ENCODE results near the gene OTOGL.
"Not testable (repeated sequence)": the region's sequence is repeated elsewhere in the genome, so short reads cannot be mapped to it uniquely, and the experiment has no call there.

Gene OTOGL

DNA sequence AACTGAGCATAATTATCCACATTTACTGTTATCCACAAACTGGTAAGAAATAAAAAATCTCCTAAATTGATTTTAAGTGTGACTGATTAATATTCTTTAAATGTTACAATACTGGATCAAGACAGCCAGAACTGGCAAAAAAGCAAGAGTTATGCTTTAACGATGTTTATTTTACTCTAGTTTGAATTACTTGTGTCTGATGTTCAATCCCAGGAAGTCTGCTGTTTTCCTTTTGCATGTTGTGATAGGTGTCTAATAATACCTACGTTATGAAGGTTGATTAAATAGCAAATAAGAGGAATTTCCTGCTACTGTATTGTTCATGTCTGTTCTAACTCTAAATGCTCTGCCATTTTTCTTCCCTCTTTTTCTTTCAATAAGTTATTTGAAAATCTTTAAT, 34.4 kb upstream of the OTOGL start:
- no peaks in the 10 kb centered on the region for H3K9me3 ChIP-seq (ENCODE audit: severe bottlenecking)
- H3K36me3 ChIP-seq (ENCODE audit: low read depth), result no peaks in the 10 kb centered on the region
- H3K27me3 ChIP-seq (ENCODE audit: insufficient read depth, poor library complexity, severe bottlenecking), result no peaks in the 10 kb centered on the region
- H3K4me1 ChIP-seq (ENCODE audit: insufficient read depth, poor library complexity, severe bottlenecking), result no peaks in the 10 kb centered on the region
- no peak overlapping the region for H3K27ac ChIP-seq (ENCODE audit: poor library complexity, severe bottlenecking)
- ATAC-seq (ENCODE audit: low read depth) (no peak), DNase-seq (ENCODE audit: low spot score) (no peak)
- no peak for TF ChIP-seq CTCF (IDR thresholded peaks at IDR 0.05; ENCODE audit: poor library complexity, severe bottlenecking)
- no peak overlapping the region for H3K4me3 ChIP-seq (ENCODE audit: severe bottlenecking)

GRCh38 chr12:80068173-80068572, 31.2 kb upstream of the OTOGL start:
- Histone ChIP-seq H3K9me3 (ENCODE audit: severe bottlenecking) (no peaks in the 10 kb centered on the region), H3K27ac (ENCODE audit: poor library complexity, severe bottlenecking) (no peak overlapping the region)
- DNase-seq (ENCODE audit: low spot score), result no peak

DNA sequence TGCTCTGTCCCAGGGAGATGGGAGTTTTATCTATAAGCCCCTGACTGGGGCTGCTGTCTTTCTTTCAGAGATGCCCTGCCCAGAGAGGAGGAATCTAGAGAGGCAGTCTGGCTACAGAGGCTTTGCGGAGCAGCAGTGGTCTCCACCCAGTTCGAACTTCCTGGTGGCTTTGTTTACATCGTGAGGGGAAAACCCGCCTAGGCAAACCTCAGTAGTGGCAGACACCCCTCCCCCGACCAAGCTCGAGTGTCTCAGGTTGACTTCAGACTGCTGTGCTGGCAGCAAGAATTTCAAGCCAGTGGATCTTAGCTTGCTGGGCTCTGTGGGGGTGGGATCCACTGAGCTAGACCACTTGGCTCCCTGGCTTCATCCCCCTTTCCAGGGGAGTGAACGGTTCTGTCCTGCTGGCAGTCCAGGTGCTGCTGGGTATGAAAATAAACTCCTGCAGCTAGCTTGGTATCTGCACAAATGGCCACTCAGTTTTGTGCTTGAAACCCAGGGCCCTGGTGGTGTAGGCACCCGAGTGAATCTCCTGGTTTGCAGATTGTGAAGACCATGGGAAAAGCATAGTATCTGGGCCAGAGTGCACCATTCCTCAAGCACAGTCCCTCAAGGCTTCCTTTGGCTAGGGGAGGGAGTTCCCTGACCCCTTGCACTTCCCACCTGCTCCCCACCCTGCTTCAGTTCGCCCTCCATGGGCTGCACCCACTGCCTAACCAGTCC, 15.3 kb upstream of the OTOGL start:
- not testable (repeated sequence) for H3K36me3 ChIP-seq (ENCODE audit: low read depth); ATAC-seq (ENCODE audit: low read depth); H3K4me3 ChIP-seq (ENCODE audit: severe bottlenecking); DNase-seq (ENCODE audit: low spot score); H3K9me3 ChIP-seq (ENCODE audit: severe bottlenecking); H3K27ac ChIP-seq (ENCODE audit: poor library complexity, severe bottlenecking); H3K27me3 ChIP-seq (ENCODE audit: insufficient read depth, poor library complexity, severe bottlenecking); H3K4me1 ChIP-seq (ENCODE audit: insufficient read depth, poor library complexity, severe bottlenecking)

More at GRCh38 chr12:80068173-80068572, 31.2 kb upstream of the OTOGL start:
- no peaks in the 10 kb centered on the region for H3K27me3 ChIP-seq (ENCODE audit: insufficient read depth, poor library complexity, severe bottlenecking)
- TF ChIP-seq CTCF (IDR thresholded peaks at IDR 0.05; ENCODE audit: poor library complexity, severe bottlenecking), result no peak
- H3K36me3 ChIP-seq (ENCODE audit: low read depth), result no peaks in the 10 kb centered on the region
- H3K4me3 ChIP-seq (ENCODE audit: severe bottlenecking), result no peak overlapping the region
- no peak for ATAC-seq (ENCODE audit: low read depth)
- no peaks in the 10 kb centered on the region for H3K4me1 ChIP-seq (ENCODE audit: insufficient read depth, poor library complexity, severe bottlenecking)

DNA sequence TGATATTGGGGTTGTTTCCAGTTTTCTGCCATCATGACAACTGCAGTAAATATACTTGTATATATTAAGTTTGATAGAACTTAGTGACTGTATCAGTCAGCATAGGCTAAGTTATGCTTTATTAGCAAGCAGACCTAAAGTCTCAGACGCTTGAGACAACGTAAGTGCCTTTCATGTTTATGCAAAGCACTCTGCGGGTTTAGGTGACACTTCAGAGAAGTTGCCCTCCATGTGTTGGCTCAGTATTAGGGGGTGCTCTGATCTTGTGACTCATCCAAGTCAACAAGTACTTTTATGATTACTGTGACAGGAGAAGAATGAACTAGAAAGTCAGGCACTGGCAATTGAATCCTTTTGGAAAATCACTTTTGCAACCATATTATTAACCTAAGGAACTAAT, 13.3 kb upstream of the OTOGL start:
- no peak for TF ChIP-seq CTCF (IDR thresholded peaks at IDR 0.05; ENCODE audit: poor library complexity, severe bottlenecking)
- no peaks in the 10 kb centered on the region for H3K36me3 ChIP-seq (ENCODE audit: low read depth)
- no peak overlapping the region for H3K4me3 ChIP-seq (ENCODE audit: severe bottlenecking)
- H3K9me3 ChIP-seq (ENCODE audit: severe bottlenecking), result no peaks in the 10 kb centered on the region
- H3K27ac ChIP-seq (ENCODE audit: poor library complexity, severe bottlenecking), result no peak overlapping the region
- ATAC-seq (ENCODE audit: low read depth) (no peak), DNase-seq (ENCODE audit: low spot score) (no peak)
- no peaks in the 10 kb centered on the region for H3K4me1 ChIP-seq (ENCODE audit: insufficient read depth, poor library complexity, severe bottlenecking)
- H3K27me3 ChIP-seq (ENCODE audit: insufficient read depth, poor library complexity, severe bottlenecking), result no peaks in the 10 kb centered on the region

DNA sequence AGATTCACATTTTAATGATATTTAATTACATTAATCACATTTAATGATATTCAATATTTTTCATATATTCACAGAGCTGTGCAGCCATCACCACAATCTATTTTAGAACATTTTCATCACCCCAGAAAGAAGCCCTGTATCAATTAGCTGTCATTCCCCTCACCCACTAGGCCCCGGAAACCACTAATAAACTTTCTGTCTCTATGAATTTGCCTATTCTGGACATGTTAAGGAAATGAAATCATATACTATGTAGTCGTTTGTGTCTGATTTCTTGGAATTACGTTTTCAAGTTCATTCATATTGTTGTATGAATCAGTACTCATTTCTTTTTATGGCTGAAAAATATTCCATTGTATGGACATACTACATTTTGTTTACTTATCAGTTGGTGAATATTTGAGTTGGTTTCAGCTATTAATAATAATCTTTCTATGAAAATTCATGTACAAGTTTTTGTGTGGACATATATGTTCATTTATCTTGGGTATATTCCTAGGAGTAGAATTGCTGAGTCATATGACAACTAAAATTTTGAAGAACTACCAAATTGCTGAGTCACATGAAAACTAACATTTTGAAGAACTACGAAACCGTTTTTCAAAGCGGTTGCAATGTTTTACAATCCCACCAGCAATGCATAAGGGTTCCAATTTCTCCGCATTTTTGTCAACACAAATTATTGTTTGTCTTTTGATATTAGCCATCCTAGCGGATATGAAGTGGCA, 11.7 kb upstream of the OTOGL start:
- Histone ChIP-seq H3K27me3 (ENCODE audit: insufficient read depth, poor library complexity, severe bottlenecking) (no peaks in the 10 kb centered on the region), H3K36me3 (ENCODE audit: low read depth) (no peaks in the 10 kb centered on the region), H3K4me1 (ENCODE audit: insufficient read depth, poor library complexity, severe bottlenecking) (no peaks in the 10 kb centered on the region), H3K27ac (ENCODE audit: poor library complexity, severe bottlenecking) (no peak overlapping the region), H3K4me3 (ENCODE audit: severe bottlenecking) (no peak overlapping the region), H3K9me3 (ENCODE audit: severe bottlenecking) (no peaks in the 10 kb centered on the region)
- ATAC-seq (ENCODE audit: low read depth) (no peak), DNase-seq (ENCODE audit: low spot score) (no peak)
- TF ChIP-seq CTCF (IDR thresholded peaks at IDR 0.05; ENCODE audit: poor library complexity, severe bottlenecking), result no peak

Data from RWPE2 (cell line).